Activated T-cell treated with anti-CD3 and anti-CD28 coated beads, Interleukin-2, amount 50 U/mL, for 4 hours (primary cell): ENCODE results near the gene FMN2. TPM values are rescaled to one million over a fixed set of nuclear protein-coding genes. Genes with fewer than 3 reads are reported as not detected.

Experiments
- ATAC-seq, 2 donors: fragments of 200-7000 bp; cut with Tn5 transposase; one replicate each; pipeline ENCODE4 v1.10.0; 2021
- DNase-seq: peaks from one replicate; pipeline ENCODE4 v3.0.0-alpha.2; 2020
- H3K27me3 Mint-ChIP-seq: one replicate; pipeline ENCODE4 v1.8.0; 2021; ENCODE audit warnings: low read depth, mixed read lengths
- H3K36me3 Mint-ChIP-seq: one replicate; pipeline ENCODE4 v1.8.0; 2022; ENCODE audit warnings: mixed read lengths; ENCODE audit not compliant: insufficient read depth
- H3K4me1 Mint-ChIP-seq: one replicate; pipeline ENCODE4 v1.8.0; 2021; ENCODE audit warnings: low read depth, mixed read lengths
- H3K4me3 Mint-ChIP-seq: one replicate; pipeline ENCODE4 v1.8.0; 2021; ENCODE audit warnings: mild to moderate bottlenecking, moderate library complexity, mixed read lengths
- H3K9me3 Mint-ChIP-seq: one replicate; pipeline ENCODE4 v1.8.0; 2021; ENCODE audit warnings: mixed read lengths
- total RNA-seq, 3 donors: library from RNA; stranded (reverse); gene quantifications; one replicate each; pipeline ENCODE4 v1.2.1, GENCODE V29; 2021

FMN2 gene
- total RNA-seq, 3 donors from 2014 or later = not detected

DNA sequence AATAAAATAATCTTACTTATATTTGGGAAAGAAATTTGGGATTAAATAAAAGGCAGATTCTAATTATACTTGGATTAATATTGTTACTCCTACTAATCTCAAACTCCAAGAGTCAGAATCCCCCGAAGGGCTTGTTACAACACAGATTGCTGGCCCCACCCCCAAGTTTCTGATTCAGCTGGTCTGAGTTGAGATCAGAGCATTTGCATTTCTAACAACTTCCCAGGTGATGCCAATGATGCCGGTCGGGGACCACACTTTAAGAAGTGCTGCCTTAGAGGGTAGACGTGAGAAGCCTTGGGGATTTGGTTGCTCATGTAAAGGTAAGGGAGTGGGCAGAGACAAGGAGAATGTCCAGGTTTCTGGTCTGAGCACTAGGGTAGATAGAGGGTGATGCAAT, 47.2 kb downstream of the FMN2 start:
- Mint-ChIP-seq H3K4me1 (no peaks in the 10 kb centered on the region), H3K27me3 (peaks cover 1% of the 10 kb centered on the region), H3K9me3 (no peaks in the 10 kb centered on the region), H3K4me3 (no peak overlapping the region), H3K36me3 (no peaks in the 10 kb centered on the region)
- ATAC-seq (no peak), DNase-seq (no peak)

DNA sequence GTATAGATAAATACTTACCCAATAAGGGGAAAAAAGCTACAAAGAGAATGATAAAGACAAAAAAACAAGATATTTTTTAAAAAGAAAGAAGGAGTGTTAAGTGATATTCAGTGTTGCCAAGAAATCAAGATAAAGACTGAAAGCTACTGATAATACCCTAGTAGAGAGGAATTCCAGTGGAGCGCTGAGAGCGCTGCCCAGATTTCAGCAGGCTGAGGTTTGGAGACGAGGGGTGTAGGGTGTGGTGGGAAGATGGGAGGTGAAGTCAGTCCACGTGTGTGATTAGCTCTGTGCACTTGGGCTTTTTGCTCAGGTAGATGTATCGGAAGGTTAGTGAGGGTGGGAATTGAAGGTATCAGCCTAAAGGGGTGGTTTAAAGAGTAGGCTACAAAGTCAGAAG, 47.8 kb downstream of the FMN2 start:
- ATAC-seq (no peak), DNase-seq (no peak)
- H3K4me3 Mint-ChIP-seq = no peak overlapping the region
- H3K36me3 Mint-ChIP-seq = no peaks in the 10 kb centered on the region
- no peaks in the 10 kb centered on the region for H3K9me3 Mint-ChIP-seq
- H3K4me1 Mint-ChIP-seq = no peaks in the 10 kb centered on the region
- H3K27me3 Mint-ChIP-seq = peaks cover 1% of the 10 kb centered on the region

DNA sequence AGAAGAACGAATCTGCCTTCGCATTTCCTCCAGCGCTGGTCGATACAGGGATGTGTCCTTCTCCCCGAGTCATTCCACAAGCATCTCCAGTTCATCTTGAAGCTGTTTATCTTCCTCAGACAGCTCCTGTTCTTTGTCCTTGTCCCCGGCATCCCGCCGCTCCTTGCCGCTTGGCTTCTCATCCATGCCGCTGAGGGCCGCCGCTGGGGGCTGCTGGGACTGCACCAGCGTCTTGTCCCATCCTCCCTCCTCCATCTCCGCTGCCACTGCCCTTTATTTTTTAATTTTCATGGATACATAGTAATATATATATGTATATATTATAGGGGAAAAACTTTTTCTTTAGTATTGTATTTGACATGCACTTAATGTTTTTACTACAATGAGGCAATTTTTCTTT, 53.4 kb downstream of the FMN2 start:
- Mint-ChIP-seq H3K9me3 (no peaks in the 10 kb centered on the region), H3K27me3 (no peaks in the 10 kb centered on the region), H3K36me3 (no peaks in the 10 kb centered on the region), H3K4me1 (no peaks in the 10 kb centered on the region), H3K4me3 (no peak overlapping the region)
- DNase-seq = no peak
- ATAC-seq = no peak

DNA sequence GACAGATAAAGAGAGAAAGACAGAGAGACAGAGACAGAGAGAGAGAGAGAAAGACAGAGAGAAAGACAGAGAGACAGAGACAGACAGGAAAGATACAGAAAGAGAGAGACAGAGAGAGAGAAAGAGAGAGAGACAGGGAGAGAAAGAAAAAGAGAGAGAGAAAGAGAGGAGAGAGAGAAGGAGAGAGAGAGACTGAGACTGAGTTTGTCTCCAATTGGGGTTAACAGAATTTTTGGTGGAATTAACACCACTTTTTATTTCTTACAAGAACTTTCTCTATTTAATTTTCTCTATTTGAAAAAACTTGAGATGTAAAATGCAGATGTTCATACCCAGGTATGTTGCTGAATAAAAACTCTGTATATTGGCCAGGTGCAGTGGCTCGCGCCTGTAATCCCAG, 56.6 kb downstream of the FMN2 start:
- Mint-ChIP-seq H3K4me3 (no peak overlapping the region), H3K36me3 (no peaks in the 10 kb centered on the region), H3K27me3 (peaks cover 2% of the 10 kb centered on the region), H3K9me3 (no peaks in the 10 kb centered on the region), H3K4me1 (no peaks in the 10 kb centered on the region)
- no peak for ATAC-seq
- no peak for DNase-seq

DNA sequence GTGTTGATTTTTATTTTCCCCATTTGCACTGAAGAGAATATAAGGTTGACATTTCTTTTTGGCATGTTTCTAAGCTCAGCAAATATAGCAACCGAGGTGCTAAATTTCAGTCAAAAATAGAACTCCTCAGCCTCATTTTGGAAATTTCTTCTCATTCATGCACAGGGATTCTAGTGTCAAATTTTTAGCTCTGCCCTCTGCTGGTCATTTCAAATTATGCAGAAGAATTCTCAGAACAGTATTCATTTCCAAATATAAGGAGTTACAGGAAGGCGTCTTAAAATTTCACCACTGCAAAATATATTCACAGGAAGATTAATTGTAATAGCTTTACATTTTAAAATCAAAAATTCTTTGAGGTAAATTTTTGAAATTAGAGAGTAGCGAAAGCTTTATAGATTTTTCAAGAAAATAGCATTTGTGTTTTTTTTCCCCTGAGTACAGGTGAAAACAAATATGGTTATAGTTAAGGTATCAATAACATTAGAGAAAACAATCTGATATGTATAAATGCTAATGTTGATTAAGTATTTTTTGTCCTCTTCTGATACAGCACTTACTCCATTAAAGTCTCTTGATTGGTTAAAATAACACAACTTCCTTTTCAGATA, 57.9 kb downstream of the FMN2 start:
- Mint-ChIP-seq H3K9me3 (no peaks in the 10 kb centered on the region), H3K27me3 (peaks cover 2% of the 10 kb centered on the region), H3K36me3 (no peaks in the 10 kb centered on the region), H3K4me1 (no peaks in the 10 kb centered on the region), H3K4me3 (no peak overlapping the region)
- ATAC-seq (no peak), DNase-seq (no peak)

DNA sequence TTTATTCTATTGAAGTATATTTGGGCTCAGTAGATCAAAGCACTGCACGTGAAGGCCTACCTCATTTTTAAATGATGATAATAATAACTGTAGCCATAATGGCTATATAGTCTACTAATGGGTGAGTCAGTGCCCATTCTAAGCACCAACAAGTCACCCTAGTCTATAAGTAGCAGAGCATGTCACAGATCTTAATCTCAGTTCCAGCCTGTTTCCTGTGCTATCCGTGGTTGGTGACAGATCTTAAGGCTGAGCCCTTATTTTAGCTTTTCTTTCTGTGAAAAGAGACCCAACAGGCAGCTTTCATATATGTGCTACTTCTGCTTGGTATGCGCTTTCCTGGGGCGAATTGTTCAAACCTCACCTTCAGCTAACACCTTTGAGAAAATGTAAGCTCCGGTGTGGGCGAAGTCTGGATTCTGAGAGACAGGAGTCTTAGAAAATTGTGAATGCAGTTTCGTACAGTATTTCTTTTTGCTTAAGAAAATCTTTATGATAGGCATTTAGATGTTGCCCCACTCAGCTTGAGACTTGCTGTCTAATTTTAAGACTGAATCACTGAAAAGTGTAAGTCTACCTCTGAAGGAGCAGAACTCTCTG, 59.6 kb downstream of the FMN2 start:
- no peak for DNase-seq
- H3K27me3 Mint-ChIP-seq = peaks cover 2% of the 10 kb centered on the region
- H3K4me3 Mint-ChIP-seq = no peak overlapping the region
- no peaks in the 10 kb centered on the region for H3K36me3 Mint-ChIP-seq
- H3K9me3 Mint-ChIP-seq = no peaks in the 10 kb centered on the region
- ATAC-seq = no peak
- H3K4me1 Mint-ChIP-seq = no peaks in the 10 kb centered on the region

DNA sequence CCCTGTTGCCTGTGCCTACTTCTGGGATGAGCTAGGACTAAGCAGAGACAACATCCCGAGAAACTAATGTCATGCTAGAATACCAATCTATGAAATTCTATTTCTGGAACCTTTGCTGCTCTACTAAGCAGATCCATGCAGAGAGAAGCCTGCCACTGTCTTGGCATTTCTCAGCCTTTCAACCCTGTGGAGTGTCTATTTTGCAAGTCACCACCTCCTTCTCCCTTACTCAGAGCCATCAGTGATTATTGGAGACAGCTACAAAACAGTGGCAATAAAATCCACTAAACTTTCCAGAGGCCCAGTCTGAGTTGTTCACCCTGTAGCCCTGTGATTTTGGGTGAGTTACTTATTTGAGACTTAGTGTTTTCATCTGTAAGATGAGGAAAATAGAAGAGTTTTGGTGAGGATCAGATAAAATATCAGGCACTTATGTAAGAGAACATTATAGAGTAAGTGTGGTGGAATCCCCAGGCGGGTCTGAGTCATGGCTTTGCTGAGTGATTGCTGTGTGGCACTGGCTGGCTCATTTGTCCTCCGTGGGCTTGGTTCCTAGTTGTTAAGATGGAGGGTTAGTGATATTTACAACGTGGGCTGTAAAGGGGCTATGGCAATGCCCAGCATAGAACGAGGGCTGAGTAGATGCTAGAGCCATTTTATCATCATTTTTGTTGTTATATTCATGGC, 61.1 kb downstream of the FMN2 start:
- H3K4me1 Mint-ChIP-seq = no peaks in the 10 kb centered on the region
- no peak overlapping the region for H3K4me3 Mint-ChIP-seq
- H3K27me3 Mint-ChIP-seq = peaks cover 2% of the 10 kb centered on the region
- DNase-seq (no peak), ATAC-seq (no peak)
- no peaks in the 10 kb centered on the region for H3K36me3 Mint-ChIP-seq
- H3K9me3 Mint-ChIP-seq = no peaks in the 10 kb centered on the region

DNA sequence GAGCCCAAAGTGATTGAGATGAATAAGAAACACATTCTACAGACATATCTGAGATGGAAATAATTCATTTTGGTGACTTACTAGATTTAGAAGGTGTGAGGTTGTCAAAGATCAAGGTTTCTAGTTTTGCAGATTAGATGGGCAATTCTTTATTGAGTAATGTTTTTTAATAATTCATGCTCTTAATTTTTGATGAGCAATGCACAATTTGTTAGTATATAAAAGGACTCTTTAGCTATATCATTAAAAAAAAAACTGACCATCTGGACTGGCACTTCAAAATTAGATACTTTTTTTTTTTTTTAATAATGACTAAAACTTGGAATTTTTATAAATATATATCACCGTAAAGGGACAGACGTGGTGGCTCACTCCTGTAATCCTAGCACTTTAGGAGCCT, 63.9 kb downstream of the FMN2 start:
- peaks cover 2% of the 10 kb centered on the region for H3K27me3 Mint-ChIP-seq
- ATAC-seq (no peak), DNase-seq (no peak)
- H3K9me3 Mint-ChIP-seq = no peaks in the 10 kb centered on the region
- no peaks in the 10 kb centered on the region for H3K4me1 Mint-ChIP-seq
- H3K36me3 Mint-ChIP-seq = no peaks in the 10 kb centered on the region
- no peak overlapping the region for H3K4me3 Mint-ChIP-seq

DNA sequence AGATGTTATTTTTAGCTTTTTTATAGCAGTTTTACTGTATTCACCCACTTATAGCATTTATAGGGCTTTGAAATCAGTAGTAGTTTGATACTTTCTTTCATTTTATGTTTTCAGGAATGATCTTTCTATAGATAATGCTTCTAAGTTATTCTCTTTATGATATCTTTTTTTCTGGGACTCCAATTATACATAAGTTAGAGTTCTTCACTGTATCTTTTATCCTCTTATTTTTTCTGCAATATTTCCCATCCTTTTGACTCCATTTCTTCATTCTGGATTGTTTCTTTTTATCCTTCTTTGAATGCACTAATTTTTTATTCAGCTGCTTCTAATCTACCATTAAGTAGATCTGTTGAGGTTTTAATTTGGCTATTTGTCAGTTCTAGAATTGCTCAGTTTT, 73.1 kb downstream of the FMN2 start:
- Mint-ChIP-seq H3K36me3 (no peaks in the 10 kb centered on the region), H3K27me3 (no peaks in the 10 kb centered on the region)

DNA sequence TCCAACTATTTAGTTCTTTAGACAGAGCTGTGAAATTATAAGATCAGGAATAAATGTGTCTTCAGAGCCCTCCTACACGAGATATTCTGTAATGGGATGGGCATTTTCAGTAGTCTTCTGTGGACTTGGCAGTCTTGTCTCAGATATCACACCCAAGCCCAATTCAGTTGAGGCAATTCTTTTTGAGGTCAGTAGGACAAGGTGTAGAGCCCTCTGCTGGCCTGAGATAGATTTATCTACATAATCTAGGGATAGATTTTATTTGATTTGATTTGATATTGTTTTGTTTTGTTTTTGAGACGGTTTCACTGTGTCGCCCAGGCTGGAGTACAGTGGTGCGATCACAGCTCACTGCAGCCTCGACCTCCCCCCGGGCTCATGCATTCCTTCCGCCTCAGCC, 77.5 kb downstream of the FMN2 start:
- H3K4me1 Mint-ChIP-seq = no peaks in the 10 kb centered on the region
- no peaks in the 10 kb centered on the region for H3K36me3 Mint-ChIP-seq
- no peak overlapping the region for H3K4me3 Mint-ChIP-seq
- H3K9me3 Mint-ChIP-seq = peaks cover 9% of the 10 kb centered on the region
- no peak for ATAC-seq
- no peak for DNase-seq
- H3K27me3 Mint-ChIP-seq = no peaks in the 10 kb centered on the region

More for the DNA sequence above, 73.1 kb downstream of the FMN2 start:
- DNase-seq = no peak
- H3K4me1 Mint-ChIP-seq = no peaks in the 10 kb centered on the region
- ATAC-seq = no peak
- no peak overlapping the region for H3K4me3 Mint-ChIP-seq
- H3K9me3 Mint-ChIP-seq = peaks cover 12% of the 10 kb centered on the region

DNA sequence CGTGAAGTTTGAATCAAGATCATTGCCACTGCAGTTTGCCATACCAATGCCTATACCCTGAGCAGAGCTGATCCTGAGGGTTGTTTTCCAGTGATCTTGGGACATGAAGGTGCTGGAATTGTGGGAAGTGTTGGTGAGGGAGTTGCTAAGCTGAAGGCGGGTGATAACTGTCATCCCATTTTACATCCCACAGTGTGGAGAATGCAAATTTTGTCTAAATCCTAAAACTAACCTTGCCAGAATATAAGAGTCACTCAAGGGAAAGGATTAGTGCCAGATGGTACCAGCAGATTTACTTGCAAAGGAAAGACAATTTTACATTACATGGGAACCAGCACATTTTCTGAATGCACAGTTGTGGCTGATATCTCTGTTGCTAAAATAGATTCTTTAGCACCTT, 78.6 kb downstream of the FMN2 start:
- Mint-ChIP-seq H3K9me3 (peaks cover under 1% of the 10 kb centered on the region), H3K4me1 (no peaks in the 10 kb centered on the region), H3K4me3 (no peak overlapping the region), H3K27me3 (no peaks in the 10 kb centered on the region), H3K36me3 (no peaks in the 10 kb centered on the region)
- DNase-seq (no peak), ATAC-seq (no peak)

DNA sequence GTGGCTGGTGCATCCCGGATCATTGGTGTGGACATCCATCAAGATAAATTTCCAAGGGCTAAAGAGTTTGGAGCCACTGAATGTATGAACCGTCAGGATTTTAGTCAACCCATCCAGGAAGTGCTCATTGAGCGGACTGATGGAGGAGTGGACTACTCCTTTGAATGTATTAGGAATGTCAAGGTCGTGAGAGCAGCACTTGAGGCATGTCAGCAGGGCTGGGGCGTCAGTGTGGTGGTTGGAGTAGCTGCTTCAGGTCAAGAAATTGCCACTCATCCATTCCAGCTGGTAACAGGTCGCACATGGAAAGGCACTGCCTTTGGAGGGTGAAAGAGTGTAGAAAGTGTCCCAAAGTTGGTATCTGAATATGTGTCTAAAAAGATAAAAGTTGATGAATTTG, 79.1 kb downstream of the FMN2 start:
- no peak for ATAC-seq
- no peak overlapping the region for H3K4me3 Mint-ChIP-seq
- H3K4me1 Mint-ChIP-seq = no peaks in the 10 kb centered on the region
- H3K36me3 Mint-ChIP-seq = no peaks in the 10 kb centered on the region
- H3K9me3 Mint-ChIP-seq = no peaks in the 10 kb centered on the region
- no peaks in the 10 kb centered on the region for H3K27me3 Mint-ChIP-seq
- DNase-seq = no peak

DNA sequence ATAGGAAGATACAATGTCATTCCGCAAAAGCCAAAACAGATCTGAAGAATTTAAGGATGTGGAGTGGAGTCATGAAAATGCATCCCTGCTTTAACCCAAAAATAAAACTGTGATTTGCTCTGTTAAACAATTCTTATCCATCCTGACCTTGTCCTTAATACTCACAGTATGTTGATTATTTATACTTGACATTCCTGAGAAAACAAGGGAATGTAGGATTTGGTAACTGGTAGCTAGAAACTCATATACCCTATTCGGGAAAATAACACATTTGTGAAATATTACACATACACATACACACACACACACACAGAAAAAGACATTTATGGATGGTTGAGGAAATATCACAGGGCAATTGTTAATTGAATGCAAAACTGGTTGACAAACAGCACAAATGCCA, 80.2 kb downstream of the FMN2 start:
- no peak for DNase-seq
- Mint-ChIP-seq H3K27me3 (no peaks in the 10 kb centered on the region), H3K4me1 (no peaks in the 10 kb centered on the region), H3K36me3 (no peaks in the 10 kb centered on the region), H3K4me3 (no peak overlapping the region), H3K9me3 (no peaks in the 10 kb centered on the region)
- ATAC-seq = no peak

DNA sequence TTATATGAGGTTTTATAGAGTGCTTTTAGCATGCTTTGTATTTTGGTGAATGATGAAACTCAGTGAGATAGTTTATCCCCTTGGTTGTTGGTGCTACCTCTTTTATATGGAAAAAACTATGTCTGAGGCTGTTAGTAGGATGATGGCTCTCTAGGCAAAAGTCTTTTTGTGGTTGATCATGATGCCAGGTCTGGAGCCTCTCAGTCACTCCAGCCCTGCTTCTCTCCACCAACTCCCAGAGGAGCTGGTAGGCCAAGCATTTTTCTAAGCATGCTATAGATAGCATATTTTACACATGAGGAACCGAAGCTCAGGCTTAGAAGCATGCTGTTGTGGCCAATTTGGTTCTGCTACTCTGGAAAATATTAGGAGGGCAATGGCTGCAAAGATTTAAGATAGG, 82.2 kb downstream of the FMN2 start:
- Mint-ChIP-seq H3K27me3 (no peaks in the 10 kb centered on the region), H3K4me3 (no peak overlapping the region), H3K36me3 (no peaks in the 10 kb centered on the region), H3K9me3 (no peaks in the 10 kb centered on the region), H3K4me1 (no peaks in the 10 kb centered on the region)
- DNase-seq = no peak
- ATAC-seq = no peak

DNA sequence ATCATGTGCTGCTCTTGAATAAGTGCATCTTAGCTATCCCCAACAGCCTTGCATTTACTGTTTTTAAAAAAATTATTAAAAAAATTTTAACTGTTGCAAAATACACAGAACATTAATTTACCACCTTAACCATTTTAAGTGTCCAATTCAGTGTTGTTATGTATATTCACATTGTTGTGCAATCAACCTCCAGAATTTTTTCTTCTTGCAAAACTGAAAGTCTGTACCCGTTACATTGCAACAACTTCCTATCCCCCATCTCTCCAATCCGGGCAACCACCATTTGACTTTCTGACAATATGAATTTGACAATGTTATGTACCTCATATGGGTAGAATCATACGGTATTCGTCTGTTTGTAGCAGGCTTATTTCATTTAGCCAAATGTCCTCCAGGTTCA, 83.1 kb downstream of the FMN2 start:
- Mint-ChIP-seq H3K27me3 (no peaks in the 10 kb centered on the region), H3K4me1 (no peaks in the 10 kb centered on the region), H3K36me3 (no peaks in the 10 kb centered on the region)

More for the DNA sequence above, 83.1 kb downstream of the FMN2 start:
- Mint-ChIP-seq H3K9me3 (no peaks in the 10 kb centered on the region), H3K4me3 (no peak overlapping the region)
- ATAC-seq (no peak), DNase-seq (no peak)
